Measurements from ENCODE around the gene SULT4A1. TPM values are rescaled to one million over a fixed set of nuclear protein-coding genes. Genes with fewer than 3 reads are reported as not detected.

SULT4A1 gene
- total RNA-seq, 1 donor from 2014 or later, result not detected

DNA sequence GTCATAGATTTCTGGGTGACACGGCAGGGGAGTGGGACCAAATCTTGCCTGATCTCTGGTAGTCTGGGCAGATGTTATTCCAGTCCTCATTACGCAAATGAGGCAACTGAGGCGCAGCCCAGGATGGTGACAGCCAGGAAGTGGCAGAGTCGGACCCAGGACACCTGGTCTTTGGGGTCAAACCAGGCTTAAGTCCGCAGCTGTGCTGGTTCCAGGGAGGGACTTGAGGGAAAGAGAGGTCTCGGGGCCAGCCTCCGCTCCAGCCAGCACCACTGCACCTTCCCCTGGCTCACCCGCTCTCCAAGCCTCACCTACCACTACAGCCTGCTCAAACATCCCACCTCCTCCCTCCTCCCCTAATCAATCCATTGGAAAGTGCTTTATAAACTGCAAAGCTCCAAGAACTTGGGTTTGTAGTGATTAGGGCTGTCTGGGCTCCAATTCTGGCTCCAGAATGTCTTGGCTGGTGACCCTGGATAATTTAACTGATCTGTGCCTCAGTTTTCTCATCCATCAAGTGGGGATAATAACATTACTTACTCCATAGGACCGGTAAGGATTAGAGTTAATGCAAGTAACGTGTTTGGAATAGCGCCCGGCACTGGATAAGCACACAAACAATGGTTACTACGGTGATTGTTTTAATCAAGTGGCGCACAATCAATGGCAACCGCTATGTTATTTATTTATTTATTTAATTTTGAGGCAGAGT, 30.0 kb upstream of the SULT4A1 start:
- Mint-ChIP-seq H3K4me1 (no peaks in the 10 kb centered on the region), H3K9me3 (no peaks in the 10 kb centered on the region), H3K27ac (no peak overlapping the region), H3K27me3 (peaks cover 30% of the 10 kb centered on the region), H3K36me3 (ENCODE audit: low read depth) (no peaks in the 10 kb centered on the region), H3K4me3 (no peak overlapping the region)
- intact Hi-C loops (cut with micrococcal nuclease), result no loop called here
- no peak for DNase-seq

DNA sequence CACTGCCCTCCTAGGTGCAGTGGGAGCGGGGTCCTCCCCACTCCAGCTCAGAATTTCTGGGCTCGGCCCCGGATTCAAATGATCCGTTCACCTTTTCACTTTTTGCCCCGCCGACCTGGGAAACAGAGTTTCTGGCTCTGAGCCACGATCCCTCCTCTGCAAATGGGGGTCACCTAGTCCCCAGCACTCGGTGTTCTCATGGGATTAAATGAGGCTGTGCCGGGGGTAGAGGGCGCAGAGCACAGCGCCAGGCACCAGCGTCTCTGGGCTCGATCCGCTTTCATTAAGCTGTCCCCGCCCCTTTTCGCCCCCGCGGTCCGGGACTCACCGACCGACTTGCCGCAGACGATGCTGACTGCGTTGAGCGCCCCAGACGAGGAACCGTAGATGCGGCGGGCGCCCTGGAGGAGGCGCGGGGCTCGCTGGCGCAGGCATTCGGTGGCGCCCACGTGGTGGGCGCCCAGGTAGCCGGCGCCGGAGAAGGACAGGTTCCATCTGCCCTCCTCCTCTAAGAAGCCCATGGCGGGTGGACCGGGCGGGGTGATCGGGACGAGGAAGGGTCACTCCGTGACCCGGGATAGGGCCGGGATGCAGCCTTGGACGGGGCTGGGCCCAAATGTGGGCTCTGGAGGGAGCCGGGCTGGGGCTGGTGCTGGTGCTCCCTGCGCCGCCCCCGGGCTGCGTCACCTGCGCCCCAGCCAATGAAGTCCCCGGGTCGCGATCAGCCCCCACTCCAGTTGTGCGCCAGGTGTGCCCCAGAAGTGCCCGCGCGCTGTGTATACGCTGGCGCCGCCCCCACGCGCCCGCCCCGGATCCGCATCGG, 29.3 kb upstream of the SULT4A1 start, which contains the start of gene PNPLA5:
TSS of gene PNPLA5 (minus strand) at position 654 of the 823 bp plus-strand sequence. CDS start at position 521, 133 bp downstream.
- Mint-ChIP-seq H3K4me1 (no peaks in the 10 kb centered on the region), H3K27ac (no peak within 1 kb of the TSS), H3K27me3 (peaks cover 30% of the 10 kb centered on the region), H3K9me3 (no peaks in the 10 kb centered on the region), H3K36me3 (ENCODE audit: low read depth) (no peaks in the 10 kb centered on the region), H3K4me3 (no peak within 1 kb of the TSS)
- intact Hi-C loops (cut with micrococcal nuclease), result no loop called here
- DNase-seq, result peak; percentile 59

DNA sequence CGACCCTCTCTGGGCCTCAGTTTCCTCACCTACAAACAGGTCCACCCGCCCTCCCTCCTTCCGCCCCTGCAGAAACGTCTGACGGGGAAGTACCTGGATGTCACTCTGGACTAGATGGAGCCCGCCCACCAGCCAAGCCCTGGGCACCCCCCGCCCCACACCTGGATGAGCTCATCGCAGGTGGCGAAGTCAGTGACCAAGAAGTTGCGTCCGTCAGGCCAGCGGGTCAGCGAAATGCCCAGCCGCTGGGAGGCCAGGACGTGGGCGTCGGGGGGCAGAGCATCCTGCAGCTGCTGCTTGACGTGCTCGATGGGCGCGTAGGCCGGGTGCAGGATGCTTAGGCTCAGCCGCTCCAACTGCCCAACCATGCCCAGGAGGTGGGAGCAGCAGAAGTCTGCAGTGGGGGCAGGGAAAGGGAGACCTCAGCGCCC, 28.6 kb upstream of the SULT4A1 start:
- no peaks in the 10 kb centered on the region for H3K9me3 Mint-ChIP-seq
- no peaks in the 10 kb centered on the region for H3K4me1 Mint-ChIP-seq
- DNase-seq, result no peak
- no peak overlapping the region for H3K4me3 Mint-ChIP-seq
- no peaks in the 10 kb centered on the region for H3K36me3 Mint-ChIP-seq (ENCODE audit: low read depth)
- intact Hi-C loops (cut with micrococcal nuclease), result no loop called here
- no peak overlapping the region for H3K27ac Mint-ChIP-seq
- H3K27me3 Mint-ChIP-seq, result peaks cover 30% of the 10 kb centered on the region

DNA sequence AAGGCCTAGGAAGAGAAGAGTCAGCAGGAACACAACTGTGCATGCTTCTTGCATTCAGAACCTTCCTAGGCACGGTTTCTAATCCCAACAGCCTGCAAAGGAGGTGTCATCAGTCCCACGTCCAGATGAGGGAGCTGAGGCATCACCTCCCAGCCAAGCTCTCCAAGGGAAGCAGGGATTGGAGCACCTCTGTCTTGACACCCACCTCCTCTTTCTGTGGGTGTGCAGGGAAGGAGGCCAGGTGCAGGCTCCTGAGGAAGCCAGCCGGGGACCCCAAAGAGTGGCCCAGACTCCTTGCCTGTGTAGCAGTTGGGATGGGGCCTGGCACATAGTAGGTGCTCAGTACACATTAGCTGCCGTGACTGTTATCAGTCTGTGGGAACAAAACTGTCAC, 27.5 kb upstream of the SULT4A1 start:
- H3K36me3 Mint-ChIP-seq (ENCODE audit: low read depth), result no peaks in the 10 kb centered on the region
- no peak for DNase-seq
- intact Hi-C loops (cut with micrococcal nuclease), result loop anchor here (5.0 kb wide), 1 partner anchor 503 kb away; no protein-coding TSS in a partner anchor
- H3K4me3 Mint-ChIP-seq, result no peak overlapping the region
- peaks cover 28% of the 10 kb centered on the region for H3K27me3 Mint-ChIP-seq
- H3K9me3 Mint-ChIP-seq, result no peaks in the 10 kb centered on the region
- no peak overlapping the region for H3K27ac Mint-ChIP-seq
- no peaks in the 10 kb centered on the region for H3K4me1 Mint-ChIP-seq

- H3K4me3 Mint-ChIP-seq, result no peak overlapping the region
- H3K27me3 Mint-ChIP-seq, result peaks cover 28% of the 10 kb centered on the region
- H3K27ac Mint-ChIP-seq, result no peak overlapping the region
These were observed 27.0 kb upstream of the SULT4A1 start for GRCh38 chr22:43889201-43889859.

GRCh38 chr22:43888740-43889139, 26.4 kb upstream of the SULT4A1 start:
- Mint-ChIP-seq H3K4me3 (no peak overlapping the region), H3K9me3 (no peaks in the 10 kb centered on the region), H3K27me3 (peaks cover 26% of the 10 kb centered on the region), H3K36me3 (ENCODE audit: low read depth) (no peaks in the 10 kb centered on the region), H3K4me1 (no peaks in the 10 kb centered on the region), H3K27ac (no peak overlapping the region)
- intact Hi-C loops (cut with micrococcal nuclease), result loop anchor here (5.0 kb wide), 1 partner anchor 501 kb away; no protein-coding TSS in a partner anchor
- no peak for DNase-seq

More at GRCh38 chr22:43889201-43889859, 27.0 kb upstream of the SULT4A1 start:
- no peaks in the 10 kb centered on the region for H3K9me3 Mint-ChIP-seq
- no peak for DNase-seq
- H3K4me1 Mint-ChIP-seq, result no peaks in the 10 kb centered on the region
- intact Hi-C loops (cut with micrococcal nuclease), result loop anchor here (5.0 kb wide), 1 partner anchor 502 kb away; no protein-coding TSS in a partner anchor
- H3K36me3 Mint-ChIP-seq (ENCODE audit: low read depth), result no peaks in the 10 kb centered on the region

GRCh38 chr22:43887391-43887790, 25.1 kb upstream of the SULT4A1 start:
- Mint-ChIP-seq H3K36me3 (ENCODE audit: low read depth) (no peaks in the 10 kb centered on the region), H3K4me1 (no peaks in the 10 kb centered on the region), H3K27ac (no peak overlapping the region), H3K4me3 (no peak overlapping the region), H3K27me3 (peaks cover 19% of the 10 kb centered on the region), H3K9me3 (no peaks in the 10 kb centered on the region)
- intact Hi-C loops (cut with micrococcal nuclease), result loop anchor here (5.0 kb wide), 1 partner anchor 500 kb away; no protein-coding TSS in a partner anchor
- no peak for DNase-seq

DNA sequence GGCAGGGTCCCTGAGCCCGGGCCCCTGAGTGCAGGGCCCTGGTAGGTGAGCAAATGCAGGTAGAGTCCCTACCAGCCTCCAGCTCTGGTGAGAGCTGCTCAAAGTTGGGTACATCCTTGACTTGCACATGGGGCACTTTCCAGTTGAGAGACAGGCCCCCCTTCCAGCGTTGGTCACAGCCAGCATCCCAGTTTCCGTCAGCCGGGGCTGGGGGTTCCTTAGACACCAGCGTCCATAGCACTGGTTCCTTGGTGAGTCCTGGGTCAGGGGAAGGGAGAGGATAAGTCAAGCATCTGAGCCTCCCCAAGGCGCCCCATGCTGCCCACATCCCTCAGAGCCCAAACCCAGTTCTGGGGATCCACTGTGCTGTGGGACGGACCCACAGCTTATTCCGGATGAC, 23.9 kb upstream of the SULT4A1 start:
- no peaks in the 10 kb centered on the region for H3K4me1 Mint-ChIP-seq
- H3K27ac Mint-ChIP-seq, result no peak overlapping the region
- no peaks in the 10 kb centered on the region for H3K36me3 Mint-ChIP-seq (ENCODE audit: low read depth)
- no peak overlapping the region for H3K4me3 Mint-ChIP-seq
- intact Hi-C loops (cut with micrococcal nuclease), result loop anchor here (5.0 kb wide), 1 partner anchor 499 kb away; no protein-coding TSS in a partner anchor
- peaks cover 14% of the 10 kb centered on the region for H3K27me3 Mint-ChIP-seq
- no peaks in the 10 kb centered on the region for H3K9me3 Mint-ChIP-seq
- no peak for DNase-seq

- no peaks in the 10 kb centered on the region for H3K9me3 Mint-ChIP-seq
- H3K36me3 Mint-ChIP-seq (ENCODE audit: low read depth), result no peaks in the 10 kb centered on the region
- peaks cover 14% of the 10 kb centered on the region for H3K27me3 Mint-ChIP-seq
- no peak for DNase-seq
- H3K4me3 Mint-ChIP-seq, result no peak overlapping the region
- H3K4me1 Mint-ChIP-seq, result no peaks in the 10 kb centered on the region
- no peak overlapping the region for H3K27ac Mint-ChIP-seq
- intact Hi-C loops (cut with micrococcal nuclease), result loop anchor here (5.0 kb wide), 1 partner anchor 498 kb away; no protein-coding TSS in a partner anchor
These were observed 23.5 kb upstream of the SULT4A1 start for GRCh38 chr22:43885786-43886185.

DNA sequence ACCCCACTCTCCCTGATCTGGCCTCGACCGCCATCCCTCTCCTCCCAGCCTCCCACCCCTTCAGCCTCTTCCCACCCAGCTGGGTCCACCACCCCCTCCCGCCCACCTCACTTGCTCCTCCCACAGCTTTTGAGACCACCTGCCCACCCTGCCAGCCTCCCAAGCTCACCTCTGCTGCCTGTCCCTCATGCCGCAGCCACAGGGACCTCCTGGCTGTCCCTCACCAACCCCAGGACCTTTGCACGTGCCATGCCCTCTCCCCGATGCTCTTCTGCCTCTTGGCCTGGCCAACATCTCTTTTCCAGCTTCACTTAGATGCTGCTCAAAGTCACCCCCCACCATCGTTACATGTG, 23.0 kb upstream of the SULT4A1 start:
- Mint-ChIP-seq H3K36me3 (ENCODE audit: low read depth) (no peaks in the 10 kb centered on the region), H3K9me3 (no peaks in the 10 kb centered on the region), H3K4me1 (no peaks in the 10 kb centered on the region), H3K4me3 (no peak overlapping the region), H3K27me3 (peaks cover 11% of the 10 kb centered on the region), H3K27ac (no peak overlapping the region)
- intact Hi-C loops (cut with micrococcal nuclease), result loop anchor here (5.0 kb wide), 1 partner anchor 498 kb away; no protein-coding TSS in a partner anchor
- DNase-seq, result no peak

GRCh38 chr22:43884600-43885318, 22.4 kb upstream of the SULT4A1 start:
- Mint-ChIP-seq H3K4me3 (no peak overlapping the region), H3K27ac (peak overlapping the region; percentile 20), H3K36me3 (ENCODE audit: low read depth) (no peaks in the 10 kb centered on the region), H3K9me3 (no peaks in the 10 kb centered on the region), H3K27me3 (peaks cover 8% of the 10 kb centered on the region), H3K4me1 (no peaks in the 10 kb centered on the region)
- DNase-seq, result peak; percentile 83
- intact Hi-C loops (cut with micrococcal nuclease), result loop anchor here (5.0 kb wide), 1 partner anchor 497 kb away; no protein-coding TSS in a partner anchor

- no peak overlapping the region for H3K27ac Mint-ChIP-seq
- intact Hi-C loops (cut with micrococcal nuclease), result loop anchor here (1.0 kb wide), 1 partner anchor 62 kb away; no protein-coding TSS in a partner anchor
- H3K36me3 Mint-ChIP-seq (ENCODE audit: low read depth), result no peaks in the 10 kb centered on the region
- H3K4me3 Mint-ChIP-seq, result no peak overlapping the region
- peaks cover 2% of the 10 kb centered on the region for H3K27me3 Mint-ChIP-seq
- no peak for DNase-seq
- no peaks in the 10 kb centered on the region for H3K9me3 Mint-ChIP-seq
- H3K4me1 Mint-ChIP-seq, result no peaks in the 10 kb centered on the region
These were observed 21.6 kb upstream of the SULT4A1 start for GRCh38 chr22:43883719-43884415.
